ENCODE results near the gene NRP2.

The NRP2 gene

GRCh38 chr2:205816268-205816667 lies 134.0 kb downstream of the NRP2 start:
- DNase-seq: no peak

GRCh38 chr2:205822579-205822978 lies 140.3 kb downstream of the NRP2 start:
- no peak for DNase-seq

GRCh38 chr2:205827809-205828365 lies 145.6 kb downstream of the NRP2 start:
- no peak for DNase-seq

GRCh38 chr2:205833864-205834263 lies 151.6 kb downstream of the NRP2 start:
- DNase-seq: no peak

GRCh38 chr2:205834796-205835195 lies 152.5 kb downstream of the NRP2 start:
- no peak for DNase-seq

GRCh38 chr2:205835251-205835791 lies 153.0 kb downstream of the NRP2 start:
- no peak for DNase-seq

- no peak for DNase-seq
Observed at GRCh38 chr2:205835923-205836322, 153.6 kb downstream of the NRP2 start.

GRCh38 chr2:205836477-205837221 lies 154.3 kb downstream of the NRP2 start:
- DNase-seq: no peak

GRCh38 chr2:205837663-205838062 lies 155.4 kb downstream of the NRP2 start:
- DNase-seq: no peak

- no peak for DNase-seq
Observed at GRCh38 chr2:205845446-205845845, 163.1 kb downstream of the NRP2 start.

Measured in stimulated activated CD4-positive, alpha-beta T cell treated with anti-CD3 and anti-CD28 coated beads, Interleukin-4, amount 100 ng/mL, for 1 hour (primary cell).